Measurements from ENCODE around the gene MYH7. TPM values are rescaled to one million over a fixed set of nuclear protein-coding genes. Genes with fewer than 3 reads are reported as not detected.

The MYH7 gene
- total RNA-seq, 1 donor from 2014 or later, result not detected

DNA sequence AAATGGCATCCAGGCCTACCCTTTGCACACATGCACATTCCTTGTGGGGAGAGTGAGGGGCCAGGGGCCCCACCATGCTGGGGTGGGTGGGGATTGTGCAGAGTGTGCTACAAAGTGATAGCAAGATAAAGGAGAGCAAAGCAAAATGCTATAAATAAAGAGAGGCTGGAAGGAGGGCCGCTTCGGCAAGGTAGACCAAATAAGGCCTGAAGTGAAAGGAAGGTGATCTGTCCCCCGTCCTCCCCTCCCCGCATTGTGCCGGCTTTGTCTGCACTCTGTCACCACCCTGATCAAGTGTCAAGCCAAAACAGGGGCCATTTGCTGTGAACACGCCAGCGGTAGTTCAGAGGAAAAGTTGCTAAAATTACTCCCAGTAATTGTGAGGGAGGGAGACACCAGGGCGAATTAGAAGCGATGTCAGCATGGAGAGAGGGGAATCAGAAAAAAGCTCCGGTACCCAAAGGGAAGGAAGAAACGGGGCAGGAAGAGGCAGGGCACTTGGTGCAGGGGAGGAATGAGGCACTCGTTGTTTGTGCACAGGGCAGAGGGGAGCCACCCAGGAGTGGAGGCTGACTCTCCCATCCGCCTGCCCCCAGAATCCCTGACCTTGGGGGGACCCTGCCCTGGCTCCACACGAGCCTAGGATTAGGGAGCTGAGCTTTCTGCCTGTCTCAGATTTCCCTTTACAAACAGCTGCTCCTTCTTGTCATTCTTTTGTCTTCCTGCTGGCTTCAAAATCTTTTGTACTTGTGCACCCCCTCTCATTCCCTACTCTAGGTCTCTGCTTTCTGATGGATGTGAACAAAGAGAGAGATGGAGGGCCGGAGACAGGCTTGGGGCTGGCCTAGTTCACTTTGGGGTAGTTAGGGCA lies 2.9 kb upstream of the MYH7 start:
- DNase-seq, result no peak
- Mint-ChIP-seq H3K9me3 (ENCODE audit: unreplicated experiment) (peaks cover 6% of the 10 kb centered on the region), H3K4me1 (ENCODE audit: low read depth, unreplicated experiment) (no peaks in the 10 kb centered on the region), H3K4me3 (ENCODE audit: unreplicated experiment) (no peak overlapping the region), H3K27me3 (ENCODE audit: unreplicated experiment) (peaks cover 8% of the 10 kb centered on the region), H3K36me3 (ENCODE audit: unreplicated experiment) (no peaks in the 10 kb centered on the region), H3K27ac (ENCODE audit: unreplicated experiment) (no peak overlapping the region)
- TF ChIP-seq, protein P1, sequence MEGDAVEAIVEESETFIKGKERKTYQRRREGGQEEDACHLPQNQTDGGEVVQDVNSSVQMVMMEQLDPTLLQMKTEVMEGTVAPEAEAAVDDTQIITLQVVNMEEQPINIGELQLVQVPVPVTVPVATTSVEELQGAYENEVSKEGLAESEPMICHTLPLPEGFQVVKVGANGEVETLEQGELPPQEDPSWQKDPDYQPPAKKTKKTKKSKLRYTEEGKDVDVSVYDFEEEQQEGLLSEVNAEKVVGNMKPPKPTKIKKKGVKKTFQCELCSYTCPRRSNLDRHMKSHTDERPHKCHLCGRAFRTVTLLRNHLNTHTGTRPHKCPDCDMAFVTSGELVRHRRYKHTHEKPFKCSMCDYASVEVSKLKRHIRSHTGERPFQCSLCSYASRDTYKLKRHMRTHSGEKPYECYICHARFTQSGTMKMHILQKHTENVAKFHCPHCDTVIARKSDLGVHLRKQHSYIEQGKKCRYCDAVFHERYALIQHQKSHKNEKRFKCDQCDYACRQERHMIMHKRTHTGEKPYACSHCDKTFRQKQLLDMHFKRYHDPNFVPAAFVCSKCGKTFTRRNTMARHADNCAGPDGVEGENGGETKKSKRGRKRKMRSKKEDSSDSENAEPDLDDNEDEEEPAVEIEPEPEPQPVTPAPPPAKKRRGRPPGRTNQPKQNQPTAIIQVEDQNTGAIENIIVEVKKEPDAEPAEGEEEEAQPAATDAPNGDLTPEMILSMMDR (IDR thresholded peaks at IDR 0.05; ENCODE audit: partially characterized antibody, unreplicated experiment), result no peak

DNA sequence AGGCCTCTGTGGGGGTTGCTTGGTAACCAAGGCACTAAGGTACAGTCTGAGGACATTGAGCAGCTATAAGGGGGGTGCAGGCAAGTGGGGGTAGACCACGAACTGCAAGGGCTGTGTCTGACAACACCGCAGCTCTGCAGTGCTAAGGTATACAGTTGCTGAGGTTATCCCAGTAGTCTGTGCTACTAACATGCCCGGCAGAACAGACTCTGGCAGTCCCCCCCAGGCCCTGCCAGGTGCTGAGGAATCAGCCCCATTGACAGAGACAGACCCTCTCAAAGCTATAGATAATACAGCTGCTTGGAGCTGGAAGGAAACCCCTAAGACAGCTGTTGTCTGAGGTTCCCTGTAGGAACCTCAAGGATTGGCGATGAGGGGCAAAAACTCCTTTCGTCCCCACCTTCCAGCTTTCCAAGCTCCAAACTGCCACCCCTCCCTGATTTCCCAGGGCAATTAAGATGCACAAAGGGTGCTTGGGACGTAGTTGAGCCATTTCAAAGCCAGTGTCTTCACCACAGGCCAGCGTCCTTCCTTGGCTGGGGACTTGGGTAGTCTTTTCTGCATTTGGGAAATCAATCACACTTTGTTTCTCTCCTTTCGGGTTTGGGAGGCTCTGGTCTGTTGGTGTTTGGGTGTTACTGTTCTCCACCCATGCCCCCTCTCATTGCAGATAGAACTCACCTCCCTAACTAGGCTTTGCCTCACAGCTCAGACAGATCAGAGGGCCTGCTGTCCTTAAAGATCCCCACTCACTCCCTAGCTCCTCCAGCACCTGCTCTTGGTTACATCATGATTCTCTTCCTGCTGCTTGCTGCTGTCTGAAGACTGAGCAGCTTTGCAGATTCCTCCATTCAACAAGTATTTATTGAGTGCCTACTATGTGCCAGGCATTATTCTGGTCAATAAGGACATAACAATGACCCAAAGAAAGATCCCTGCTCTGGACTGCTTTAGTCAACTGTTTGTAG lies 2.0 kb upstream of the MYH7 start:
- no peak for DNase-seq
- Mint-ChIP-seq H3K4me1 (ENCODE audit: low read depth, unreplicated experiment) (no peaks in the 10 kb centered on the region), H3K27ac (ENCODE audit: unreplicated experiment) (no peak overlapping the region)

DNA sequence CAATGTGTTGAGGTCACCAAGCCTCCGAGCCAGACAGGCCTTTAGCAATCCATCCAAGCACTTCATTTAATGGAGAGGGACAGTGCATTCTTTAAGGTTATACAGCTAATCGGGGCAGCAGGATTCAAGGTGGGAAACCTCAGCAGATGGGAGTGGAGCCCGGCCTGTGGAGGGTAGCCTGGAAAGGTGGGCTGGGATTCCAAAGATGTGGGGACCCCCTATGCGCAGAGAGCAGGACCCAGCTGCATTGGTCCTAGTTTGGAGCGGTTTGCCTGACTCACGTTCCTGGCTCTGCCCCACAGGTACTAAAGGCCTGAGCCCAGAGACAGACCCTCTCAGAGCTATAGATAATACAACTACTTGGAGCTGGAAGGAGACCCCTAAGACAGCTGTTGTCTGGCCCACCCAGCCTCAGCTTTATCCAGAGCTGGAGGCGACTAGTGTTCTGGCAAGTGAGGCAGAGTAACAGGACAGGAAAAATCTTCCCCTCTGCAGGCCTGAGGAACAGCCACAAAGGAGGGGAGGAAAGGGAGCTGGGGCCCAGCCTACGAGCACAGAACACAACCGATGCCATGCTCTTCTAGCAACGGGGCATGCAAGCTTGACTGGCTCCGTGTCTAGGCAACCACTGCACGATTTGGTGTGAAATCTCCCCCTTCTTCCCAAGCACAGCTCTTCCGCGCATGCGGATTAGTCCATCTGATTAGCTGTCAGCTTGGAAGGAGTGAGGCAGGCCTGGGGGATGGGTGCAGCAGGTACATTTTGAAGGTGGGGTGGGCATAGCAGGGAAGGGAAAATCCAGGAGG lies 1.1 kb upstream of the MYH7 start:
- no peak overlapping the region for H3K27ac Mint-ChIP-seq (ENCODE audit: unreplicated experiment)
- H3K36me3 Mint-ChIP-seq (ENCODE audit: unreplicated experiment), result no peaks in the 10 kb centered on the region
- H3K9me3 Mint-ChIP-seq (ENCODE audit: unreplicated experiment), result peaks cover 4% of the 10 kb centered on the region
- no peak overlapping the region for H3K4me3 Mint-ChIP-seq (ENCODE audit: unreplicated experiment)
- H3K4me1 Mint-ChIP-seq (ENCODE audit: low read depth, unreplicated experiment), result no peaks in the 10 kb centered on the region
- TF ChIP-seq, protein P1 (IDR thresholded peaks at IDR 0.05; ENCODE audit: partially characterized antibody, unreplicated experiment), result no peak
- DNase-seq, result no peak
- peaks cover 6% of the 10 kb centered on the region for H3K27me3 Mint-ChIP-seq (ENCODE audit: unreplicated experiment)

More for the DNA sequence above, 2.0 kb upstream of the MYH7 start:
- Mint-ChIP-seq H3K36me3 (ENCODE audit: unreplicated experiment) (no peaks in the 10 kb centered on the region), H3K27me3 (ENCODE audit: unreplicated experiment) (peaks cover 9% of the 10 kb centered on the region), H3K4me3 (ENCODE audit: unreplicated experiment) (no peak overlapping the region), H3K9me3 (ENCODE audit: unreplicated experiment) (peaks cover 4% of the 10 kb centered on the region)
- TF ChIP-seq, protein P1 (IDR thresholded peaks at IDR 0.05; ENCODE audit: partially characterized antibody, unreplicated experiment), result no peak

DNA sequence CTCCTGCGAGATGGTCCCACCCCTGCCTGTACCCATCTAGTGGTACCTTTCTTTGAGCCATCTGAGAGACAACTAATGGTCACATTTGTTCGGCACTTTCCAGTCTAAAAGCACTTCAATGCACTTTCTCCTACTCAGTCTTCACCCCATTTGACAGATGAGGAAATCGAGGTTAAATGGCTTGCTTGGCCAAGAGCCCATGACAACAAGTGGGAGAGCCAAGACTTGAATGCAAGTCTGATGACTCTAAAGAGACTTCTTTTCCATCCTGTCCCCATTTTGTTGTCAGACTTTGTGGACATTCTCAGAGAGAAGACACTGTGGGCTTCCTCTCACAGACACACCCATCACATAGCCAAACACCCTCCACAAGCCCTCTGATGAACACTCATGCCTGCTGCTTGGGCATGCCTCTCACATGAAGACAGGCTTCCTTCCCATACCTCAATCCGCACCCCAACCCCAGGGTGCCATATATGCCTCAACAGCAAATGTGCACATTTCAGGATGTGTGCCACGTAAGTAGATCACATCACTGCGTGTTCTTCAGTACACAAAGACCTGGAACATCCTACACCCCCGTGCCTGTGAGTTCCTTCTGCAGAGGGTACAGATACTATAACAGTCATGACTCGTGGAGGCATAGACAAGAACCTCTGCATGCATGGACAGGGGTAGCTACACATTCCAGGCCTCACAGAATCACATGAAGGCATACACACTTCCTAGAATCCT lies 805 bp downstream of the MYH7 start:
- Mint-ChIP-seq H3K4me1 (ENCODE audit: low read depth, unreplicated experiment) (no peaks in the 10 kb centered on the region), H3K27ac (ENCODE audit: unreplicated experiment) (no peak overlapping the region), H3K9me3 (ENCODE audit: unreplicated experiment) (peaks cover 4% of the 10 kb centered on the region), H3K27me3 (ENCODE audit: unreplicated experiment) (peaks cover 11% of the 10 kb centered on the region), H3K36me3 (ENCODE audit: unreplicated experiment) (peaks cover 6% of the 10 kb centered on the region), H3K4me3 (ENCODE audit: unreplicated experiment) (no peak overlapping the region)
- TF ChIP-seq, protein P1 (IDR thresholded peaks at IDR 0.05; ENCODE audit: partially characterized antibody, unreplicated experiment), result no peak
- DNase-seq, result no peak

Data from glutamatergic neuron (in vitro differentiated cells).